ENCODE measurements around the gene PLOD1. TPM values are rescaled to one million over a fixed set of nuclear protein-coding genes. Genes with fewer than 3 reads are reported as not detected.

The PLOD1 gene
- total RNA-seq, 1 experiment from 2014 or later: 156 TPM

- ATAC-seq (no peak), DNase-seq (ENCODE audit: low read depth, low spot score) (no peak)
- no peaks in the 10 kb centered on the region for H3K27me3 ChIP-seq (ENCODE audit: control insufficient read depth, insufficient read depth, low read length)
- TF ChIP-seq CTCF (IDR thresholded peaks at IDR 0.05) (no peak), POLR2AphosphoS5 (IDR thresholded peaks at IDR 0.05; ENCODE audit: low read depth, low read length) (no peak)
- no peaks in the 10 kb centered on the region for H3K9me3 ChIP-seq (ENCODE audit: control insufficient read depth, insufficient read depth, low read depth, low read length)
- H3K27ac ChIP-seq (ENCODE audit: low read length): no peak overlapping the region
- POLR2A ChIA-PET: no interaction called here
- H3K36me3 ChIP-seq (ENCODE audit: control insufficient read depth, insufficient read depth, low read length): peaks cover 6% of the 10 kb centered on the region; the same call in 1 of the 2 replicates
- H3K4me3 ChIP-seq (ENCODE audit: low read depth in 2 of 2, low read length in 2 of 2): no peak overlapping the region
- CTCF ChIA-PET: interaction anchor here (0.5 kb wide), 1 partner anchor 253 kb away, joined by 5 read pairs; no protein-coding TSS in a partner anchor
- in situ Hi-C loops (cut with HindIII; ENCODE audit: low pct_unique_long_range_greater_than_20kb, low sequenced_read_pairs): no loop called here
- no peaks in the 10 kb centered on the region for H3K4me1 ChIP-seq (ENCODE audit: control insufficient read depth, insufficient read depth, low read length)
- intact Hi-C loops (cut with micrococcal nuclease; ENCODE audit: unreplicated experiment): no loop called here
- no TSS peak for BruUV-seq (replicated peaks)
Measured at GRCh38 chr1:12014141-12014991, 79.8 kb downstream of the PLOD1 start.

GRCh38 chr1:12015001-12015491 lies 80.5 kb downstream of the PLOD1 start:
- H3K36me3 ChIP-seq (ENCODE audit: control insufficient read depth, insufficient read depth, low read length): peaks cover 6% of the 10 kb centered on the region; the same call in 1 of the 2 replicates
- no peak overlapping the region for H3K27ac ChIP-seq (ENCODE audit: low read length)
- BruUV-seq (replicated peaks): no TSS peak
- no peaks in the 10 kb centered on the region for H3K27me3 ChIP-seq (ENCODE audit: control insufficient read depth, insufficient read depth, low read length)
- in situ Hi-C loops (cut with HindIII; ENCODE audit: low pct_unique_long_range_greater_than_20kb, low sequenced_read_pairs): no loop called here
- no peaks in the 10 kb centered on the region for H3K9me3 ChIP-seq (ENCODE audit: control insufficient read depth, insufficient read depth, low read depth, low read length)
- POLR2A ChIA-PET: no interaction called here
- TF ChIP-seq TCF7L2 (IDR thresholded peaks at IDR 0.05; ENCODE audit: low read depth, low read length): no peak
- TF ChIP-seq SIN3A (IDR thresholded peaks at IDR 0.05; ENCODE audit: borderline replicate concordance, insufficient read depth, low read depth, low read length): no peak
- TF ChIP-seq CTCF (IDR thresholded peaks at IDR 0.05): no peak
- no peak for TF ChIP-seq REST (IDR thresholded peaks at IDR 0.05; ENCODE audit: insufficient read depth in 1 of 2, low read depth in 2 of 2, low read length in 1 of 2)
- no peak for TF ChIP-seq POLR2AphosphoS5 (IDR thresholded peaks at IDR 0.05; ENCODE audit: low read depth, low read length)
- H3K4me3 ChIP-seq (ENCODE audit: low read depth in 2 of 2, low read length in 2 of 2): no peak overlapping the region
- DNase-seq (ENCODE audit: low read depth, low spot score) (no peak), ATAC-seq (no peak)
- H3K4me1 ChIP-seq (ENCODE audit: control insufficient read depth, insufficient read depth, low read length): no peaks in the 10 kb centered on the region
- intact Hi-C loops (cut with micrococcal nuclease; ENCODE audit: unreplicated experiment): no loop called here
- CTCF ChIA-PET: no interaction called here

All from Panc1 (cell line).